ENCODE results near the gene BAHCC1.

GRCh38 chr17:81386141-81386645 lies 9.1 kb upstream of the BAHCC1 start:
- TF ChIP-seq RFX5 (IDR thresholded peaks at IDR 0.05; ENCODE audit: low read depth, low read length) = no peak
- no peak for TF ChIP-seq CTCF (conservative IDR thresholded peaks at IDR 0.05; ENCODE audit: low read depth, low read length)
- TF ChIP-seq CHD1 (IDR thresholded peaks at IDR 0.05; ENCODE audit: low read depth, low read length) = no peak
- no peak for TF ChIP-seq CEBPB (IDR thresholded peaks at IDR 0.05; ENCODE audit: low read depth, low read length)
- no peak for TF ChIP-seq MXI1 (IDR thresholded peaks at IDR 0.05; ENCODE audit: borderline replicate concordance, low read depth, low read length)
- no peak for TF ChIP-seq SMC3 (IDR thresholded peaks at IDR 0.05; ENCODE audit: low read depth, low read length)
- no peak for TF ChIP-seq RAD21 (IDR thresholded peaks at IDR 0.05; ENCODE audit: low read length)
- no peak for TF ChIP-seq POLR2A (IDR thresholded peaks at IDR 0.05; ENCODE audit: low read depth, low read length)
- no peak for TF ChIP-seq ELK1 (IDR thresholded peaks at IDR 0.05; ENCODE audit: borderline replicate concordance, low read depth, low read length)
- no peak for TF ChIP-seq RCOR1 (IDR thresholded peaks at IDR 0.05; ENCODE audit: insufficient replicate concordance, low read length)
- TF ChIP-seq MAZ (IDR thresholded peaks at IDR 0.05; ENCODE audit: borderline replicate concordance, low read depth, low read length) = no peak
- TF ChIP-seq MAFK (IDR thresholded peaks at IDR 0.05; ENCODE audit: low read depth, low read length) = no peak
- no peak for TF ChIP-seq BHLHE40 (IDR thresholded peaks at IDR 0.05; ENCODE audit: low read depth, low read length)
